Measurements from ENCODE around the gene AQR.
"Not testable (repeated sequence)": the region's sequence is repeated elsewhere in the genome, so short reads cannot be mapped to it uniquely, and the experiment has no call there.

Gene AQR

GRCh38 chr15:34941185-34941698 lies 28.3 kb downstream of the AQR start:
- TF ChIP-seq ESRRG (CRISPR knock-in tag; IDR thresholded peaks at IDR 0.05) = no peak
- TF ChIP-seq TCF4 (CRISPR knock-in tag; IDR thresholded peaks at IDR 0.05; ENCODE audit: borderline replicate concordance) = no peak
- no peak for TF ChIP-seq ARNTL (CRISPR knock-in tag; IDR thresholded peaks at IDR 0.05; ENCODE audit: borderline replicate concordance, low read depth)
- no peak for TF ChIP-seq ZNF565 (CRISPR knock-in tag; conservative IDR thresholded peaks at IDR 0.05; ENCODE audit: low read depth)
- no peak for TF ChIP-seq TOX (CRISPR knock-in tag; IDR thresholded peaks at IDR 0.05; ENCODE audit: borderline replicate concordance)
- no peak for TF ChIP-seq ZC3H10 (CRISPR knock-in tag; IDR thresholded peaks at IDR 0.05)
- no peak for TF ChIP-seq POU6F1 (CRISPR knock-in tag; IDR thresholded peaks at IDR 0.05; ENCODE audit: borderline replicate concordance, low read depth)
- no peak for ATAC-seq

- no peak for TF ChIP-seq GLIS3 (CRISPR knock-in tag; IDR thresholded peaks at IDR 0.05)
- no peak for TF ChIP-seq TSHZ2 (CRISPR knock-in tag; IDR thresholded peaks at IDR 0.05)
- TF ChIP-seq ZC3H10 (CRISPR knock-in tag; IDR thresholded peaks at IDR 0.05) = no peak
- no peak for TF ChIP-seq BACH2 (CRISPR knock-in tag; IDR thresholded peaks at IDR 0.05; ENCODE audit: borderline replicate concordance)
- TF ChIP-seq ESRRG (CRISPR knock-in tag; IDR thresholded peaks at IDR 0.05) = no peak
- TF ChIP-seq OSR1 (CRISPR knock-in tag; IDR thresholded peaks at IDR 0.05) = no peak
- TF ChIP-seq POU6F1 (CRISPR knock-in tag; IDR thresholded peaks at IDR 0.05; ENCODE audit: borderline replicate concordance, low read depth) = no peak
- no peak for TF ChIP-seq PPARA (CRISPR knock-in tag; IDR thresholded peaks at IDR 0.05; ENCODE audit: borderline replicate concordance)
- TF ChIP-seq CREB5 (CRISPR knock-in tag; IDR thresholded peaks at IDR 0.05; ENCODE audit: low read depth) = no peak
- no peak for TF ChIP-seq ISL1 (CRISPR knock-in tag; IDR thresholded peaks at IDR 0.05)
- no peak for TF ChIP-seq TCF4 (CRISPR knock-in tag; IDR thresholded peaks at IDR 0.05; ENCODE audit: borderline replicate concordance)
- no peak for TF ChIP-seq PATZ1 (CRISPR knock-in tag; IDR thresholded peaks at IDR 0.05; ENCODE audit: borderline replicate concordance)
- TF ChIP-seq TOX (CRISPR knock-in tag; IDR thresholded peaks at IDR 0.05; ENCODE audit: borderline replicate concordance) = no peak
- TF ChIP-seq ARNTL (CRISPR knock-in tag; IDR thresholded peaks at IDR 0.05; ENCODE audit: borderline replicate concordance, low read depth) = no peak
- TF ChIP-seq CSRNP3 (CRISPR knock-in tag; IDR thresholded peaks at IDR 0.05) = no peak
- no peak for TF ChIP-seq SNAI2 (CRISPR knock-in tag; IDR thresholded peaks at IDR 0.05)
- no peak for TF ChIP-seq ZNF8 (CRISPR knock-in tag; IDR thresholded peaks at IDR 0.05)
- no peak for TF ChIP-seq RARB (CRISPR knock-in tag; IDR thresholded peaks at IDR 0.05)
- no peak for TF ChIP-seq ZFP30 (CRISPR knock-in tag; IDR thresholded peaks at IDR 0.05)
- no peak for ATAC-seq
Measured at GRCh38 chr15:34933432-34933975, 36.0 kb downstream of the AQR start.

GRCh38 chr15:34928349-34928748 lies 41.2 kb downstream of the AQR start:
- not testable (repeated sequence) for ATAC-seq
